Measurements from ENCODE around the gene CXCL16. TPM values are rescaled to one million over a fixed set of nuclear protein-coding genes. Genes with fewer than 3 reads are reported as not detected.
A peak's percentile ranks its signal among the peaks of the same experiment; 100 is the strongest.

The CXCL16 gene
- polyA plus RNA-seq, 2 of the 4 experiments (the other 2 are of a cell fraction) = 10.1 to 13.8 TPM

- FAIRE-seq (no peak), ATAC-seq (peak; percentile 79 to 84), DNase-seq (ENCODE audit: low read depth in 1 of 2, low spot score in 1 of 2) (peak in 1 of 2 experiments; percentile 60)
- Histone ChIP-seq H3K9me3 (no peaks in the 10 kb centered on the region), H3K27ac (peak within 1 kb of the TSS in 1 of 2 experiments; percentile 53; a peak in 4 of 6 replicates), H3K4me1 (peaks cover 15% of the 10 kb centered on the region), H3K4me2 (peak within 1 kb of the TSS; percentile 62), H3K4me3 (no peak within 1 kb of the TSS)
- ChIA-PET CTCF (interaction anchor here (1.1 to 14.7 kb wide), 3 partner anchors 17 to 131 kb away, joined by 3 to 157 read pairs (median 3); partner anchors contain the start of genes CHRNE, GLTPD2 and VMO1), POLR2A (no interaction called here)
- 41% methylated on average over 13 of the region's 13 CpGs for WGBS (ENCODE audit: missing lambda C conversion rate)
- no peak for TF ChIP-seq RAD21 (conservative IDR thresholded peaks at IDR 0.05 in 1 of 2, IDR thresholded peaks at IDR 0.05 in 1 of 2)
- TF ChIP-seq, protein P1, sequence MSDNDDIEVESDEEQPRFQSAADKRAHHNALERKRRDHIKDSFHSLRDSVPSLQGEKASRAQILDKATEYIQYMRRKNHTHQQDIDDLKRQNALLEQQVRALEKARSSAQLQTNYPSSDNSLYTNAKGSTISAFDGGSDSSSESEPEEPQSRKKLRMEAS (IDR thresholded peaks at IDR 0.05) = 0 out of 2 replicates have a peak, but pooled peaks have one; percentile 31
Measured at GRCh38 chr17:4771519-4772234, 31.9 kb upstream of the CXCL16 start, which contains the start of gene TM4SF5. Gene TM4SF5, plus strand, starts transcription at chr17:4771886. Its CDS starts 37 bp downstream, at chr17:4771923.

DNA sequence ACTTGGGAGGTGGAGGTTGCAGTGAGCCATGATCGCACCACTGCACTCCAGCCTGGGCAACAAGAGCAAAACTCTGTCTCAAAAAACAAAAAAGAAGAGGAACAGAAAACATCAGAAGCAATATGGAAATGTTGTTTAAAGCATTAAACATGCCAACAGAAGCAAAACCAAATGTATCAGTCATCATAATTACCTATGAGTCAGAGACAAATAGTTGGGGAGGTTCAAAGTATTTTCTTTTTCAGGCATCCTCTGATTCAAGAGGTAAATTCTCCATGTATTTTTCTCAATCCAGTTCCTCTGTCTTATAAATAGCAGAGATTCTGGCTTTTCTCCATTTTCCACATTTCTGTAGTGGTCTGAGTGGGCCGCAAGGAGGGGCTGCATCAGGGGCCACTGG is 29.9 kb upstream of the CXCL16 start:
- Histone ChIP-seq H3K9me3 (no peaks in the 10 kb centered on the region), H3K4me3 (no peak overlapping the region), H3K27ac (no peak overlapping the region), H3K4me2 (peak overlapping the region; percentile 17; the same call in 1 of the 3 replicates), H3K4me1 (peaks cover 15% of the 10 kb centered on the region)
- TF ChIP-seq, protein P2, sequence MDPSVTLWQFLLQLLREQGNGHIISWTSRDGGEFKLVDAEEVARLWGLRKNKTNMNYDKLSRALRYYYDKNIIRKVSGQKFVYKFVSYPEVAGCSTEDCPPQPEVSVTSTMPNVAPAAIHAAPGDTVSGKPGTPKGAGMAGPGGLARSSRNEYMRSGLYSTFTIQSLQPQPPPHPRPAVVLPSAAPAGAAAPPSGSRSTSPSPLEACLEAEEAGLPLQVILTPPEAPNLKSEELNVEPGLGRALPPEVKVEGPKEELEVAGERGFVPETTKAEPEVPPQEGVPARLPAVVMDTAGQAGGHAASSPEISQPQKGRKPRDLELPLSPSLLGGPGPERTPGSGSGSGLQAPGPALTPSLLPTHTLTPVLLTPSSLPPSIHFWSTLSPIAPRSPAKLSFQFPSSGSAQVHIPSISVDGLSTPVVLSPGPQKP (IDR thresholded peaks at IDR 0.05; ENCODE audit: low read depth, low read length) = no peak
- TF ChIP-seq MAFK (IDR thresholded peaks at IDR 0.05; ENCODE audit: partially characterized antibody) (peak; percentile 23), HEYL (CRISPR knock-in tag; IDR thresholded peaks at IDR 0.05) (no peak)
- no peak for FAIRE-seq
- ChIA-PET POLR2A (no interaction called here), CTCF (interaction anchor here (0.6 to 14.7 kb wide), 7 partner anchors 19 to 584 kb away, joined by 3 to 157 read pairs (median 3); partner anchors contain the start of genes GLTPD2 and VMO1)
- no peak for ATAC-seq
- DNase-seq (ENCODE audit: low read depth in 1 of 2, low spot score in 1 of 2) = no peak
- 92% methylated on average over 2 of the region's 2 CpGs for WGBS (ENCODE audit: missing lambda C conversion rate)

GRCh38 chr17:4768298-4768697 is 28.6 kb upstream of the CXCL16 start:
- TF ChIP-seq NFE2L2 (conservative IDR thresholded peaks at IDR 0.05; ENCODE audit: low read length) (no peak), EHF (CRISPR knock-in tag; IDR thresholded peaks at IDR 0.05) (no peak), JUN (IDR thresholded peaks at IDR 0.05) (no peak), CHD4 (IDR thresholded peaks at IDR 0.05; ENCODE audit: borderline replicate concordance) (no peak), RNF2 (IDR thresholded peaks at IDR 0.05; ENCODE audit: borderline replicate concordance, low read depth) (no peak), FOSB (CRISPR knock-in tag; IDR thresholded peaks at IDR 0.05) (no peak), SMC3 (IDR thresholded peaks at IDR 0.05) (no peak), KDM5A (IDR thresholded peaks at IDR 0.05) (no peak), CTCF (IDR thresholded peaks at IDR 0.05) (no peak), E2F6 (IDR thresholded peaks at IDR 0.05; ENCODE audit: borderline replicate concordance, low read depth) (no peak), PHF8 (IDR thresholded peaks at IDR 0.05; ENCODE audit: borderline replicate concordance, low read depth) (no peak), EP300 (IDR thresholded peaks at IDR 0.05) (no peak)
- CTCF ChIA-PET = interaction anchor here (0.6 to 14.7 kb wide), 4 partner anchors 21 to 737 kb away, joined by 3 to 157 read pairs (median 4); partner anchors contain the start of genes GLTPD2 and VMO1
- Histone ChIP-seq H3K4me1 (peaks cover 15% of the 10 kb centered on the region), H3K4me3 (no peak overlapping the region), H3K9me3 (no peaks in the 10 kb centered on the region), H3K4me2 (no peak overlapping the region), H3K27ac (no peak overlapping the region)
- ATAC-seq (no peak), DNase-seq (ENCODE audit: low read depth in 1 of 2, low spot score in 1 of 2) (no peak), FAIRE-seq (no peak)
- 44% methylated on average over 6 of the region's 6 CpGs for WGBS (ENCODE audit: missing lambda C conversion rate)
- POLR2A ChIA-PET = no interaction called here
